PFSK-1 (cell line): ENCODE data around the gene CHAC1.

Experiments
- POLR2AphosphoS5 ChIP-seq: IDR thresholded peaks from 2 replicates; pipeline ENCODE4 v1.6.1; 2012; ENCODE audit warnings: low read depth, mild to moderate bottlenecking, control low read depth, low read length, moderate library complexity
- TAF1 ChIP-seq: IDR thresholded peaks from 2 replicates; pipeline ENCODE4 v1.6.1; 2012; ENCODE audit warnings: low read length, control low read depth, borderline replicate concordance; ENCODE audit not compliant: insufficient read depth
- TF ChIP-seq, protein P1 (sequence below), 2 experiments: IDR thresholded peaks; 2 replicates each; pipeline versions ENCODE4 v1.6.1 to v1.8.0; 2011 to 2012; ENCODE audit warnings: low read depth in 2 of 2, low read length in 2 of 2, control low read depth in 1 of 2, inconsistent platforms in 1 of 2, mild to moderate bottlenecking in 1 of 2, moderate library complexity in 1 of 2; ENCODE audit not compliant: insufficient read depth in 1 of 2

DNA sequence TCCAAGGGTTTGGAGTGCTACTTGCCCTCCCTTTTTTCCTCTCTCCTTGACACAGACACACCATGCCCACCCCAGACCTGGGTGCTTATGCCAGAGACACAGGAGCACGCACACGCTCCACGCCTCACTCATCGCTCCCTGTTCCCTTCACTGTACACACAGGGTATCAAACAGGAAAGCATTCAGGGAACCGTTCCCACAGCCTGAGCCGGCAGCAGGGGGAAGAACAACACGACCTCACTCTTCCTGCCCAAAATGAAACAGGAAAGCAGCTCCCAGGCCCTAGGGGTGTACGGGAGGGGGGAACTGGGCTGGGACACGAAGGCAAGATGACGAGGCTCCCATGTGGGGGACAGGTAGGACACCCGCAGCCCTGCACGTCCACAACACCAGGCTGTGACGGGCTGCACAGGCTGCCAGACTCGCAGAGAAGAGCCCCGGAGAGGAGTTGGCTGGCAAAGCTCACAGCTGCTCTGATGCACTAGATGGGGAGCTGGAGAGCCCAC lies 12.9 kb upstream of the CHAC1 start:
- TF ChIP-seq, protein P1, sequence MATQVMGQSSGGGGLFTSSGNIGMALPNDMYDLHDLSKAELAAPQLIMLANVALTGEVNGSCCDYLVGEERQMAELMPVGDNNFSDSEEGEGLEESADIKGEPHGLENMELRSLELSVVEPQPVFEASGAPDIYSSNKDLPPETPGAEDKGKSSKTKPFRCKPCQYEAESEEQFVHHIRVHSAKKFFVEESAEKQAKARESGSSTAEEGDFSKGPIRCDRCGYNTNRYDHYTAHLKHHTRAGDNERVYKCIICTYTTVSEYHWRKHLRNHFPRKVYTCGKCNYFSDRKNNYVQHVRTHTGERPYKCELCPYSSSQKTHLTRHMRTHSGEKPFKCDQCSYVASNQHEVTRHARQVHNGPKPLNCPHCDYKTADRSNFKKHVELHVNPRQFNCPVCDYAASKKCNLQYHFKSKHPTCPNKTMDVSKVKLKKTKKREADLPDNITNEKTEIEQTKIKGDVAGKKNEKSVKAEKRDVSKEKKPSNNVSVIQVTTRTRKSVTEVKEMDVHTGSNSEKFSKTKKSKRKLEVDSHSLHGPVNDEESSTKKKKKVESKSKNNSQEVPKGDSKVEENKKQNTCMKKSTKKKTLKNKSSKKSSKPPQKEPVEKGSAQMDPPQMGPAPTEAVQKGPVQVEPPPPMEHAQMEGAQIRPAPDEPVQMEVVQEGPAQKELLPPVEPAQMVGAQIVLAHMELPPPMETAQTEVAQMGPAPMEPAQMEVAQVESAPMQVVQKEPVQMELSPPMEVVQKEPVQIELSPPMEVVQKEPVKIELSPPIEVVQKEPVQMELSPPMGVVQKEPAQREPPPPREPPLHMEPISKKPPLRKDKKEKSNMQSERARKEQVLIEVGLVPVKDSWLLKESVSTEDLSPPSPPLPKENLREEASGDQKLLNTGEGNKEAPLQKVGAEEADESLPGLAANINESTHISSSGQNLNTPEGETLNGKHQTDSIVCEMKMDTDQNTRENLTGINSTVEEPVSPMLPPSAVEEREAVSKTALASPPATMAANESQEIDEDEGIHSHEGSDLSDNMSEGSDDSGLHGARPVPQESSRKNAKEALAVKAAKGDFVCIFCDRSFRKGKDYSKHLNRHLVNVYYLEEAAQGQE (IDR thresholded peaks at IDR 0.05; ENCODE audit: insufficient read depth in 1 of 2, low read depth in 2 of 2, low read length in 2 of 2), result no peak
- TF ChIP-seq TAF1 (no peak), POLR2AphosphoS5 (no peak)
